Cardiac fibroblast (primary cell): ENCODE results near the gene SSH2.
"Not testable (repeated sequence)": the region's sequence is repeated elsewhere in the genome, so short reads cannot be mapped to it uniquely, and the experiment has no call there.

Source experiments
- DNase-seq, 2 donors: peaks; one replicate each; pipeline versions ENCODE4 v3.0.0 to v3.0.0-alpha.2; 2010; ENCODE audit warnings: low read depth in 2 of 2
- H3K4me3 ChIP-seq, 2 donors: replicated peaks in 1 of 2; 1 replicate in 1 of 2; 2 replicates in 1 of 2; pipeline ENCODE4 v1.5.1; 2011; ENCODE audit warnings: low read depth in 2 of 2, low read length in 2 of 2, mild to moderate bottlenecking in 2 of 2, moderate library complexity in 1 of 2
- CTCF ChIP-seq: IDR thresholded peaks from one replicate; pipeline ENCODE4 v1.5.1; 2011; ENCODE audit warnings: low read depth, mild to moderate bottlenecking, low read length, inconsistent platforms

Gene SSH2

GRCh38 chr17:29873476-29873875 lies 56.6 kb downstream of the SSH2 start:
- no peak for DNase-seq
- no peak for TF ChIP-seq CTCF
- no peak overlapping the region for H3K4me3 ChIP-seq

DNA sequence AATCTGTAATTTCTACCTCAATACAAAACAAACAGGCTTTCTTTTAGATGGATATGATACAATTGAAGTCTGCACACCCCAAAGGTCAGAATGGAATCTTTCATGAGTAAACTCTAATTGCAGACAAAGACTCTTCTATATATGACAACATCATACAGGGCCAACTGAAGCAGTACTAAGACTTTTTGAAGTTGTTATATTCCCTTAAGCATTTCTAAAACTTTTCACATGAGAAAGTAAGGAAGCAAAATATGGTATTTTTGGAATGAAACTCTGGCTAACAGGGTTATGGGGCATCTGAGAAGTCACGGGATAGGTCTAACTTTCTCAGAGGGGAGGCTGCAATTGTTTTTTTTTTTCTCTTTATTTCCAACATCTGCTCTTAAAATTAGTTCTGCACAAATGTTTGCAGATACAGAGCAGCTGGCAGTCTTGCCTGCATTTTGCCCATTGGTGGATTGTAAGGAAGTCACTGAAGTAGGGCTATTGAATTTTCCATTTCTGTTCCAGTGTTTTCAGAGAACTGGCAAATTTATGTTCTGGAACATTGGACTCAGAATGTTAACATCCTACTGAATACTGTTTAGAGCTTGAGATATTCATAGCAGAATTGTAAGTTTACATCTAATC lies 59.1 kb downstream of the SSH2 start:
- TF ChIP-seq CTCF, result no peak
- H3K4me3 ChIP-seq, result no peak overlapping the region
- DNase-seq, result no peak

DNA sequence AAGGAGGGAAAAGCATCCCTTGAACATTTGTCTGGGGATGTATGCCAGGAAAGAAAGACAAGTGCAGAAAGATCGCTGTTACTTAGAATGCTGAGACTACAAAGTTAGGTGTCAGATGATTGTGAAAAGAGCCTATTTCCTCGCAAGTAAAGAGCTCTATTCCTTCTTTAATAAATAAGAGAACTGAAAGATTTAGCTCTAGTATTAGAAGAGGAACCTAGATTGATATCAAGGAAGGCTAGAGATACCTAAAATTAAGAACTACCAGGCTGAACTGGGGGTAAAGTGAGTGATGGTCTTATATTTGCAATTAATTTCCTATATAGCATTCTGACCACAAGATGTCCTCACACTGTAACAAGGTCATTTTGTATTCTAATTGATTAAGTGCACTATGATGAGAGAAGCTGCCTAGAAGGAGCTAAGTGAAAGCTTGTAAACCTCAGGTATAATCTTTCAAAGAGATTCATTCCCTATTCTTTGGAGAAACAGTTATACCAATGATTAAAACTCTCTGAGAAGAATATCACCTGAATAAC lies 62.3 kb downstream of the SSH2 start:
- no peak for DNase-seq
- no peak for TF ChIP-seq CTCF
- no peak overlapping the region for H3K4me3 ChIP-seq

- TF ChIP-seq CTCF, result no peak
- H3K4me3 ChIP-seq, result no peak overlapping the region
- no peak for DNase-seq
Measured at GRCh38 chr17:29866746-29867404, 63.2 kb downstream of the SSH2 start.

DNA sequence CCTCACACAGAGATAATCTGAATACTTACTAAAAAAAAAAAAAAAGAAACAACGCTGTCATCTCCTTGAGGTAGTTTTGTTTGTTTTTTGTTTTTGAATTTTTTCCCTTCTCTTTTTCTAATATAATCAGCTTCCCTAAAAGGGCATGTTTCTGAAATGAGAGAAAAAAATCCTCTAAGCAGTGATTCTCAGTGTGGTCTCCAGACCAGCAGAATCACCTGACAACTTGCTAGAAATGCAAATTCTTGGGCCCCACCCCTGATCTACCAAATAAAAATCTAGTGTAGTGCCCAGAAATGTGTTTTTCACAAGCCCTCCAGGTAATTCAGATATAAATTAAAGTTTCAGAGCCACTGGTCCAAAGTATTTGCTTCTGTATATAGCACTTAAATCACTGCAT lies 65.4 kb downstream of the SSH2 start:
- no peak for TF ChIP-seq CTCF
- H3K4me3 ChIP-seq, result no peak overlapping the region
- no peak for DNase-seq

- H3K4me3 ChIP-seq, DNase-seq: not testable (repeated sequence)
Measured at GRCh38 chr17:29864123-29864522, 65.9 kb downstream of the SSH2 start.

- no peak overlapping the region for H3K4me3 ChIP-seq
- no peak for TF ChIP-seq CTCF
- DNase-seq, result no peak
Measured at GRCh38 chr17:29862951-29863350, 67.1 kb downstream of the SSH2 start.
